Common myeloid progenitor, CD34-positive (primary cell): Measurements from ENCODE around the gene MGLL.
A peak's percentile ranks its signal among the peaks of the same experiment; 100 is the strongest.

Source experiments
- CTCF ChIA-PET: fragments of 350-600 bp; sonication (Branson Sonifier 250); formaldehyde crosslinking; loops from one replicate; lab custom pipeline; 2021; ENCODE audit warnings: antibody characterized with exemption; lab: Charles Lee
- POLR2A ChIA-PET: fragments of 350-600 bp; sonication (Branson Sonifier 250); formaldehyde crosslinking; loops from one replicate; lab custom pipeline; 2021; ENCODE audit warnings: antibody characterized with exemption; lab: Charles Lee
- DNase-seq, 3 donors: peaks; one replicate each; pipeline versions ENCODE4 v3.0.0 to v3.0.0-alpha.2; 2013
- H3K27ac ChIP-seq, 2 experiments: 1 replicate in 1 of 2; 2 replicates in 1 of 2; pipeline ENCODE4 v1.7.0; 2013; ENCODE audit warnings: inconsistent platforms in 2 of 2, low read length in 2 of 2, mild to moderate bottlenecking in 2 of 2, low read depth in 1 of 2, moderate library complexity in 1 of 2; ENCODE audit not compliant: severe bottlenecking in 2 of 2, insufficient read depth in 1 of 2, poor library complexity in 1 of 2
- H3K27me3 ChIP-seq, 5 experiments: replicated peaks in 2 of 5; 1 replicate in 3 of 5; 2 replicates in 2 of 5; pipeline versions ENCODE4 v1.6.1 to v1.7.0; 2013; ENCODE audit warnings: low read length in 4 of 5, mild to moderate bottlenecking in 2 of 5, moderate library complexity in 2 of 5, inconsistent platforms in 1 of 5; ENCODE audit not compliant: insufficient read depth in 5 of 5, control insufficient read depth in 4 of 5
- H3K36me3 ChIP-seq, 4 experiments: 1 replicate in 2 of 4; 2 replicates in 2 of 4; pipeline versions ENCODE4 v1.6.1 to v1.7.0; 2013; ENCODE audit warnings: low read length in 3 of 4, control low read depth in 1 of 4, mild to moderate bottlenecking in 1 of 4; ENCODE audit not compliant: control insufficient read depth in 4 of 4, insufficient read depth in 4 of 4
- H3K4me1 ChIP-seq, 4 experiments: 1 replicate in 3 of 4; 2 replicates in 1 of 4; pipeline versions ENCODE4 v1.6.1 to v1.7.1; 2013; ENCODE audit warnings: low read length in 3 of 4, mild to moderate bottlenecking in 3 of 4, control low read depth in 1 of 4, inconsistent platforms in 1 of 4, moderate library complexity in 1 of 4; ENCODE audit not compliant: control insufficient read depth in 4 of 4, insufficient read depth in 4 of 4; ENCODE audit errors: control extremely low read depth in 1 of 4
- H3K4me3 ChIP-seq, 7 experiments: 1 replicate in 4 of 7; 2 replicates in 3 of 7; pipeline versions ENCODE4 v1.5.1 to v1.7.0; 2013; ENCODE audit warnings: mild to moderate bottlenecking in 7 of 7, low read length in 6 of 7, moderate library complexity in 6 of 7, inconsistent platforms in 2 of 7, low read depth in 2 of 7, control low read depth in 1 of 7; ENCODE audit not compliant: insufficient read depth in 4 of 7, control insufficient read depth in 1 of 7; ENCODE audit errors: extremely low read depth in 1 of 7
- H3K9me3 ChIP-seq, 5 experiments: 1 replicate in 4 of 5; 2 replicates in 1 of 5; pipeline versions ENCODE4 v1.6.1 to v1.7.1; 2013; ENCODE audit warnings: low read length in 4 of 5, mild to moderate bottlenecking in 2 of 5, inconsistent platforms in 1 of 5, low read depth in 1 of 5, moderate library complexity in 1 of 5; ENCODE audit not compliant: control insufficient read depth in 4 of 5, insufficient read depth in 2 of 5; ENCODE audit errors: control extremely low read depth in 1 of 5
- WGBS: methylation state at CpG from one replicate; pipeline ENCODE4 v1.1.5; 2013; ENCODE audit not compliant: insufficient coverage; 5-methylcytosine and 5-hydroxymethylcytosine counted together

MGLL gene

DNA sequence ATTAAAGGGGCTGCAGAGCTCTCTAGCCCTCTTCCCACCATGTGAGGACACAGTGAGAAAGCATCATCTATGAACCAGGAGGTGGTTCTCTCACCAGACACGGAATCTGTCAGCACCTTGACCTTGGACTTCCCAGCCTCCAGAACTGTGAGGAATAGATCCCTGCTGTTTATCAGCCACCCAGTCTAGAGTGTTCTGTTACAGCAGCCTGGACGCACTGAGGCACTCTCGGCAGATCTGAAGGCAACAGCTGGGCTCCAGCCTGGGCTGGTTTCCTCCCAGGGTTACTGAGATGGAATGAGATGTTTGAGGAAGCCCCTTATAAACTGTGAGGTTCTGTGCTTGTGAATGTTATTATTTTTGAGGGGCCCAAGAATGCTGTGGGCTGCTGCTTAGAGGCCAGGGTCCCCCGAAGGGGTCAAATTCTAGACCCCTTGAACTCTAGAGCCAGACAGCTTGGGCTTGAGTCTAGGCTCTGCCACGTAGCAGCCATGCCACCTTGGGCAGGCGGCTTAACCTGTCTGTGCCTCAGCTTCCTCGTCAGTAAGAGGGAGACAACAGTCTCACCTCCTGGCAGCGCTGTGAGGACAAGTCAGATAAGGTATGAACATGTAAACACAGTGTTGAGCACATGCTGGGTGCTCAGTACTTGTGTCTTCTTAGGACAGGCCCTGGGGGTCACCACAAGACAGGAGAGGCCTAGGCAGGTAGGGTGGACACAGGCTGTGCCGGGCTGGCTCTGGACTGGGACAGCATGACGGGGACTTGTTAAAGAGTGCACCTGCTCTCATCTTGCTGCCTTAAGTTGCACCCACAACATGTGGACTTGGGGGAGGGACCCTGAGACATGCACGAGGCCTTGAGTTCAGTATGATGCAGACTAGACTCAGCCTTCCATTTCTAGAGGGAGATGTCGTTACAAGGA lies 49.2 kb downstream of the MGLL start:
- WGBS, result 91% methylated on average over 12 of the region's 12 CpGs
- peaks cover 0 to 24% (median 10%) of the 10 kb centered on the region in 5 experiments for H3K9me3 ChIP-seq
- ChIA-PET CTCF (interaction anchor here (1.3 to 2.8 kb wide), 3 partner anchors 8 to 12 kb away, joined by 3 to 7 read pairs (median 6); no protein-coding TSS in a partner anchor), POLR2A (no interaction called here)
- no peaks in the 10 kb centered on the region for H3K27me3 ChIP-seq
- H3K27ac ChIP-seq, result peak overlapping the region; percentile 30 to 51
- H3K36me3 ChIP-seq, result peaks cover 0 to 16% (median 5%) of the 10 kb centered on the region in 4 experiments
- peaks cover 2 to 73% (median 65%) of the 10 kb centered on the region in 4 experiments for H3K4me1 ChIP-seq
- peak overlapping the region in 1 of 7 experiments; percentile 18 for H3K4me3 ChIP-seq
- DNase-seq, result peak in 1 of 3 donors; percentile 26

DNA sequence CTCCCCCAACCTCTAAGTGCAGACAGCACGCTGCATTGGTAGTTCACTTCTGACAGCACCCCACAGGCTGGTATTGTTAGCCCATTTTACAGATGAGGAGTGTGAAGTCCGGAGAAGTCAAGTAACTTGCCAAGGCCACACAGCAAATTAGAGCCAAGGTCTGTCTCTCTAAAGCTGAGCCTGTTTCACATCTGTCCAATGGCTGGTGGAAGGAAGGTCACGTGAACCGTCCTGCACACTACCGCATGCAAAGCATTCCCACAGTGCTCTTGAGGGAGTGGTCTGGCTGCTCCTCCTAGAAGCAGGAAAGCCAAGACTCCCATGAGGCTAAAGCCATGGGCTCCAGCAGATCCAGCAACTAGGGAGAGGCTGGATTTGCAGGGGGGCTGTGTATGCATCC lies 50.0 kb downstream of the MGLL start:
- peaks cover 0 to 20% (median 9%) of the 10 kb centered on the region in 5 experiments for H3K9me3 ChIP-seq
- no peaks in the 10 kb centered on the region for H3K27me3 ChIP-seq
- H3K27ac ChIP-seq, result no peak overlapping the region
- POLR2A ChIA-PET, result no interaction called here
- H3K36me3 ChIP-seq, result peaks cover 0 to 9% (median 4%) of the 10 kb centered on the region in 4 experiments
- DNase-seq, result no peak
- 97% methylated on average over 5 of the region's 5 CpGs for WGBS
- H3K4me1 ChIP-seq, result peaks cover 2 to 73% (median 60%) of the 10 kb centered on the region in 4 experiments
- CTCF ChIA-PET, result interaction anchor here (1.3 to 3.6 kb wide), 3 partner anchors 8 to 13 kb away, joined by 3 to 18 read pairs (median 6); no protein-coding TSS in a partner anchor
- H3K4me3 ChIP-seq, result no peak overlapping the region

DNA sequence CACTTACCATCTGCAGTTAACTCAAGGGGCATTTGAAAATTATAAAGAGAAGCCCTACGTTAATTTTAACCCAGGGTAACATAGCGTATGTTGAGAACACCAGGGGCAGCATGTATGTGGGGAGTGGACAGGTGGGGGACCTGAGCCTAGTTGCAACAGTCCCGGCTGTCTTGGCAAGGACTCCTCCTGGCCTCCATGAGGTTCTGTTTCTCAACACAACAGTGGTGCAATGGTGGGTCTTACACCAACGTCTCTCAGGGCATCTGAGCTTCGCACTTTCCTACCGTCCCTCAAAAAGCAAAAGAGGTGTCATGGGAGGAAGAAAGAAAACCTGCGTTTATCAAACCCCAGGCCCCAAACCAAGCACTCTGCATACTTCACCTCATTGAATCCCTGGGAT lies 50.6 kb downstream of the MGLL start:
- CTCF ChIA-PET, result interaction anchor here (1.1 to 3.6 kb wide), 3 partner anchors 11 to 54 kb away, joined by 4 to 18 read pairs (median 6); no protein-coding TSS in a partner anchor
- Histone ChIP-seq H3K27ac (no peak overlapping the region), H3K27me3 (no peaks in the 10 kb centered on the region), H3K4me3 (no peak overlapping the region), H3K9me3 (peaks cover 0 to 15% (median 7%) of the 10 kb centered on the region in 5 experiments), H3K4me1 (peaks cover 2 to 73% (median 58%) of the 10 kb centered on the region in 4 experiments), H3K36me3 (peaks cover 0 to 9% (median 3%) of the 10 kb centered on the region in 4 experiments)
- WGBS, result 94% methylated on average over 6 of the region's 7 CpGs
- POLR2A ChIA-PET, result no interaction called here
- no peak for DNase-seq

DNA sequence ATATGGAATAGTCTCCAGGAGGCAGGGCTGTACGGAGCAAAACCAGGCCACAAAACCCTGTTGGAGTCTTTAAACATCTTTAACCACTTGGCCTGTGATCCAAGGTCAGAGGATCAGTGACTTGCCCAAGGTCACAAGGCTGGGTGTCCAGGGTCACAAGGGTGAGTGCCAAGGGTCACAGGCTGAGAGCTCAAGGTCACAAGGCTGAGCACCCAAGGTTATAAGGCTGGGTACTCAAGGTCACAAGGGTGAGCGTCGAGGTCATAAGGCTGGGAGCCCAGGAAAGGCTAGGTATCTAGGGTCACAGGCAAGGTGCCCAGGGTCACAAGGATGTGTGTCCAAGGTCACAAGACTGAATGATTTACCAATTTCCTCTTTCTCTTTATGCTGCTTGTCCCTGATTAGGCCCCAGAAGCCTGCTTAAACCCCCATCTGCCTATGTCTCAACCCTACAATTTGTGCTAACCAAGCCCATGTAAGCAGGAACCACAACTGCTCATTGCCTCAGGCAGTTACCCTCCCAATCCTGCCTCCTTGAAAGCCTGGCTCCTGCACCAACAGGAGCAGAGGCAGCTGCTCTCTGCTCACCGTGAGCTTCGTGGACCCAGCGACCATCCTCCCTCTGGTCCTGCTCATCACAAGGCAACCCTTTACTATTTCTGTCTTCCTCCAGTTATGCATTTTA lies 51.5 kb downstream of the MGLL start:
- WGBS, result 84% methylated on average over 6 of the region's 6 CpGs
- Histone ChIP-seq H3K27ac (no peak overlapping the region), H3K4me1 (peaks cover 2 to 74% (median 57%) of the 10 kb centered on the region in 4 experiments), H3K36me3 (peaks cover 0 to 9% (median 3%) of the 10 kb centered on the region in 4 experiments), H3K4me3 (no peak overlapping the region), H3K9me3 (peaks cover 0 to 11% (median 7%) of the 10 kb centered on the region in 5 experiments), H3K27me3 (no peaks in the 10 kb centered on the region)
- ChIA-PET POLR2A (no interaction called here), CTCF (interaction anchor here (1.1 to 12.1 kb wide), 4 partner anchors 10 to 55 kb away, joined by 4 to 125 read pairs (median 12); no protein-coding TSS in a partner anchor)
- DNase-seq, result peak in 2 of 3 donors; percentile 72 to 85

DNA sequence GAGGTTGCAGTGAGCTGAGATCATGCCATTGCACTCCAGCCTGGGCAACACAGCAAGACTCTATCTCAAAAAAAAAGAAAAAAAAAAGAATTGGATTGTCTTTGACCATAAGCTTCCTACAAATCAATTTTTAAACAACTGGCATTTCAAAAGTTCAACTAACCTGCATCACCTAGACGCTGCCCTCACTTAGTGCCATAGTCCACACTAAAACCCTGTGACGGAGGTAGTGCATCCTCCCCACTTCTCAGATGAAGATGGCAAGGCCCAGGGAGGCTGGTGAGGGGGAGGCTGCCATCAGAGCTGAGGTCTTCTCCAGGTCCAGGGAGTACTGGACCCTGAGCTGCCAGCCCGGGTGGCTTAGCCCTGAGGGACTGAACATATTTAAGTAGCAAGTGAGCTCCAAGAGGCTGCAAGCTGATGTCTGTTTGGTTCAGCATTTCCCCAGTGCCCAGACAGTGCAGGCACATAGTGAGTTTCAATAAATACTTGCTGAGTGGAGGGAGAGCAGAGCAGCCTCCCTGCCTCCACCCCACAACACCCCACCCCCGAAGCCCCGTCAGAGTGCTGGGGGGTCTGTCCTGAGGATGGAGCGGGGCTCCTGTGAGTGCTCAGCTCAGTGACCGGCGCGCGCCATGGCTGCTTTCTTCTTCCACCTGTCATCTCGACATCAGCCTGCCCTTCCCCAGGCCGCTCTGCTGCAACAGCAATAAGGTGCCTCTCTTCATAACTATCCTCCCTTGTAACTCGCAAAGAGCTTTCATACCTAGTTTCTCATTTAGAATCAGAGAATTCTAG lies 52.8 kb downstream of the MGLL start:
- H3K4me3 ChIP-seq, result no peak overlapping the region
- CTCF ChIA-PET, result interaction anchor here (1.1 to 12.1 kb wide), 4 partner anchors 8 to 54 kb away, joined by 5 to 125 read pairs (median 12); no protein-coding TSS in a partner anchor
- H3K9me3 ChIP-seq, result peaks cover 0 to 11% (median 7%) of the 10 kb centered on the region in 5 experiments
- peaks cover 5 to 74% (median 57%) of the 10 kb centered on the region in 4 experiments for H3K4me1 ChIP-seq
- H3K36me3 ChIP-seq, result peaks cover 0 to 9% (median 4%) of the 10 kb centered on the region in 4 experiments
- DNase-seq, result no peak
- H3K27me3 ChIP-seq, result no peaks in the 10 kb centered on the region
- POLR2A ChIA-PET, result interaction anchor here (0.6 kb wide), 1 partner anchor 20 kb away, joined by 3 read pairs; no protein-coding TSS in a partner anchor
- WGBS, result 98% methylated on average over 9 of the region's 13 CpGs
- no peak overlapping the region for H3K27ac ChIP-seq

DNA sequence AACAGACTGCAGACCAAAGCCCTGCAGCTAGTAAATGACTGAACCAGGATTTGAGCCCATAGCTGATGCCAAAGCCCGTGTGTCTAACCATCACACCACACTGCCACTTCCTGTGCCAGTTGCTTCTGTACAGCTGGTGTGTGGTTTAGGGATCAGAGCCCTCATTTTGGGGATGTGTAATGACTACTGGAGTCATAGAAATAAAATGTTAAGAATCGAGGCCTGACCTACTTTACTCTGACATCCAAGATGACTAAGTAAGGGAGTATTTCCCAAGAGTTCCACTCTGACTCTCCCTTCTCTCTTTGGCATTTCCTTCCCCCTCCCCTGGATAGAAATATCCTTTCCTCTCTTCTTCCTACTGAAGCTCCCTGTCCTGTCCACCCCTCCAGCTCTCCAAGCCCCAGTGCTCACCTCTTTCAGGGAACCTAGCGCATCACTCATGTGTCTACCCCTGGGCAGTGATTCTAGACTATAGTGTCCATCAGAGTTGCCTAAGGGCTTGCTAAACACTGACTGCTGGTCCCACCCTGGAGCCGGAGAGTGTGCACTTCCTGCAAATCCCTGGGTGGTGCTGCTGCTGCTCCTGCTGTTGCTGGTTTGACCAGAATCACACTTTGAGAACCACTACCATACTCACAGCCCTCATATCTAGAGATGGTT lies 53.8 kb downstream of the MGLL start:
- no peak for DNase-seq
- WGBS, result 95% methylated on average over 2 of the region's 4 CpGs
- H3K27ac ChIP-seq, result no peak overlapping the region
- no peak overlapping the region for H3K4me3 ChIP-seq
- H3K9me3 ChIP-seq, result peaks cover 0 to 11% (median 7%) of the 10 kb centered on the region in 5 experiments
- H3K4me1 ChIP-seq, result peaks cover 5 to 74% (median 57%) of the 10 kb centered on the region in 4 experiments
- no peaks in the 10 kb centered on the region for H3K27me3 ChIP-seq
- POLR2A ChIA-PET, result no interaction called here
- peaks cover 0 to 11% (median 4%) of the 10 kb centered on the region in 4 experiments for H3K36me3 ChIP-seq
- CTCF ChIA-PET, result interaction anchor here (0.9 to 12.1 kb wide), 5 partner anchors 7 to 55 kb away, joined by 3 to 125 read pairs (median 5); no protein-coding TSS in a partner anchor
